HG03108 (cell line): ENCODE results near the gene DXO.
"Not testable (repeated sequence)": the region's sequence is repeated elsewhere in the genome, so short reads cannot be mapped to it uniquely, and the experiment has no call there.

Source experiments
- ATAC-seq: cut with Tn5 transposase; IDR thresholded peaks from one replicate; pipeline ENCODE4 v1.9.1; 2021; ENCODE audit warnings: moderate library complexity; ENCODE audit not compliant: unreplicated experiment

DXO gene

DNA sequence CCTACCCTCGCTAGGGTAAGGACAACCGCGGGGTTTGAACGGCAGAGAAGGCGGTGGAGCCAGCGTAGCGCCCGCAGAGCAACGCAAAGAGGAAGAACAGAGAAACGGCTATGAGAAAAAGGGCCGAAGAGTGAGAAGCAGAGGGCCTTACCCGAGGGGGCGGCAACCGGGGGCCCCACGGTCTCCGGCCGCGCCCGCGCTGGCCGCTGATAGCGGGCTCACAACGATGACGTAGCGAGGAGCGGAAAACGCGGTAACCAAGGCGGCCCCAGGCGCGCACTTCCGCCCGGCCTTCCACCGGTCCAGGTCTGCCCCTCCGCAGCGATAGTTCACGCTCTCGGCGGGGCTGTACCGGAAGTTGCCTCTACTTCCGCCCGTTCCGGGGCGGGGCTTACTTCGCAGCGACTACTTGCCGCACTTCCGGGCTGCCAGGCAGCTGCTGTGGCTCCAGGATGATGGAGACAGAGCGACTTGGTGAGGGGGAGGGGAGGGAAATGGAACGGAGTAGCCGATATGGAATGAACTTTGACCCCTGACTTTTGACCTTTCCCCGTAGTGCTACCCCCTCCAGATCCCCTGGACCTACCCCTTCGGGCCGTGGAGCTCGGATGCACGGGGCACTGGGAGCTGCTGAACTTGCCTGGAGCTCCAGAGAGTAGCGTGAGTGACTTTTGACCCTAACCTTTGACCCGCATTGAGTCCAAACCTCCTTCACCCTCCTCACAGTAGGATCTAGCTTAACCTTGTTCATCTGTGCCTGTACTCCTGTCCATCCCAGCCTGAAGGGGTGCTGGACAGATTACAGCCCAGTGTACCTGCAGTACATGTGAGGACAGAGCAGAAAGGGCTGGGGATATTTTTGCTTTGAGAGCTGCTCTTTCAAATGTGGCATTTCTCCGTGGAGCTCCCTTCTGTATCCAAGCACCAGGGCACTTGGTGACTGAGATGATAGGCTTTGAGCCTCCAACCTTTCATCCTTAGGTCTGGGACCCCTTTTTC is 12.9 kb downstream of the DXO start, which contains the start of the genes NELFE and SKIC2:
Gene NELFE, minus strand, starts transcription at position 231 of the 999 bp plus-strand sequence. CDS start 525 bp downstream, outside the sequence.
Gene SKIC2, plus strand, starts transcription at position 435 of the 999 bp plus-strand sequence. Its CDS starts 18 bp downstream, at position 453.
- peak; percentile 96 for ATAC-seq

DNA sequence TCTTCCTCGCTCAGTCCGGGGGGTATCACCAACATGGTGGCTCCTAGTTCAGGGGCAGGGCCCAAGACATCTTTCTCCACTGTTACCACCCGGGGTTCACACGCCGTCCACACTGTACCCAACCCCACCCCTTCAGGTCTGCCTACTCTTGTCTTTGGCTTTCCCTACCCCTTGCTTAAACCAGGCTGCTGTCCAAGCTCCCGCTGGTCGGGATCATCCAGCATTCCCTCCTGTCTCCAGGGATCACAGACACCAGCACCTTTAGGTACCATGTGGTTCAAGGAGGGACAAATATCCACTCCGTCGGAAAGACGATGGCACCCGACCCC is 13.6 kb downstream of the DXO start:
- peak; percentile 1 for ATAC-seq

DNA sequence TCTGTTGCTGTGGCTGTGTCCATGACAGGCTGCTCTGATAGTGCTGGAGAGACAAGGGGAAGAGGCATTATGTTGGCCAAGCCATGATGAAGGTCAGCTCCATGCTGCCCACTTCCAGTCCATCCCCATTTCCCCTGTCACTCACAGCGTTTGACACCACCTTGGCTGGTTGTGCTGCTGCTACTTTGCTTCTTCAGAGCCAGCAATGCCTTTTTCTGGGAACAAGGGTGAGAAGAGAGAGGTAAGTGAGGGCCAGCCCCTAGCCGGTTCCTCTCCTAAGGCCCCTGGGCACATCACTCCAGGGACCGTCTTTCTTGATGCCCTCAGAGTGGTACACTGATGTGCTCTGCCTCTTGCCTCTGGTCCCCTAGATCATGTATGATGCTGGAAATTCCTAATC is 15.1 kb downstream of the DXO start:
- ATAC-seq, result no peak

DNA sequence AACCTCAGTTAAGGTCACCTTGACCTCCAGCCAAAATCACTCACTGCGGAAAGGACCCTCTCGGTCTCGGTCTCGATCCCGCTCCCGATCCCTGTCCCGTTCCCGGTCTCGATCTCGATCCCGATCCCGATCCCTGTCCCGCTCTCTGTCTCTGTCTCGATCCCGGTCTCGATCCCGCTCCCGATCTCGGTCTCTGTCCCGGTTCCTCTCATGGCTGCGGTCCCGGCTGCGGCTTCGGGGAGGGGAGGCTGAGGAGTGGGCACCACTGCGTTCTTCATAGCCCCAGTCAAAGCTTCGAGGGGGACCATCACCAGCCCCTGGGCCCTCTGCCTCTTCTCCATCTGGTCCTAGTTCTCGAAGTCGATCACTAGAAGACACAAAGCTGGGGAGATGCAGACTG is 17.4 kb downstream of the DXO start:
- ATAC-seq, result no peak

DNA sequence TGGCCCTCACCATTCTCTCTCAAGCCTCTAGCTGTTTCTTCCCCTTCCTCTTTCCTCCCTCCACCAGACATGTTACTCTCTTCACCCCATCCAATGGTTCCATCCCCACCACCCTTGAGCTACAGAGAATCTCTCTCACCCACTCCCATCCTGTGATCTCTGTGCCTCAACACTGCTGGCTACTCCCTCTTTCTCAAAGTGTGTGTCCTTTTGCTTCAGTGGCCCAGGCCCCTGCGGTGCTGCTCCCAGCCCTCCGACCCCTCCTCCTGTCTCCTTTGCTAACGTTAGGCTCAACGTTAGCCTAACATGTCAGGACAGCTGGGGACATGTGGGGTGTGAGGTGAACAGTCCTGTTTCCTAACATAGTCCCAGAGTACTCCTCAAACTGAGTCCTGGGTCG is 19.0 kb downstream of the DXO start:
- ATAC-seq, result no peak

DNA sequence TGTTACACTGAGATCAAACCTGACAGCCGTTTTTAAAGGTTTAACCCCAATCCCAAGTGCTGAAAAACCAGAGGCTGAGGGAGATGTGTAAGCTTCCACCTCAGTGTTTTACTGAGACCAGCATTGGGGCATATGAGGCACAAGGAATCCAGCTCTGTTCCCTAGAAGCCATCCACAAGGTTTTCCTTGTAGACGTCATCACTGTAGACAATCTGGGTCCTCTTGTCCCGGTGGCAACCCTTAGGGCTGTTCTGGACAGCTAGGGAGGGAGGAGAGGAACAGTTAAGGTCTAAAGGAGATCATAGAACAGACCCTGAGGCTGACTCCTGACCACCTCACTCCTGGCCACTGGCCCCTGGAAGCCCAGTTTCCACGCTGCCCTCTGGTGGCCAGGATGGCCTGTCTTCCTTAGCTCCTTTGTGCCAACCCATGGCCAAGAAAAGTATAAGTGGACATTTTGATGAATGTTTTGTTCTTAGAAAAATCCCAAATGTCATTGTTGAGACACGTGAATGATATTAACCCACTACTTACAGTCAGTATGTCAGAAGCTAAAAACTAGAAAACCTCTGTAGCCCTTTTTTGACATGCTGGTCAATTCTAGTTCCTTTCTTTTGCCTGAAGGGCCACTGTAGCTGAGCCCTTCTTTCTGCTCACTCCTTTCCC is 19.7 kb downstream of the DXO start:
- no peak for ATAC-seq

DNA sequence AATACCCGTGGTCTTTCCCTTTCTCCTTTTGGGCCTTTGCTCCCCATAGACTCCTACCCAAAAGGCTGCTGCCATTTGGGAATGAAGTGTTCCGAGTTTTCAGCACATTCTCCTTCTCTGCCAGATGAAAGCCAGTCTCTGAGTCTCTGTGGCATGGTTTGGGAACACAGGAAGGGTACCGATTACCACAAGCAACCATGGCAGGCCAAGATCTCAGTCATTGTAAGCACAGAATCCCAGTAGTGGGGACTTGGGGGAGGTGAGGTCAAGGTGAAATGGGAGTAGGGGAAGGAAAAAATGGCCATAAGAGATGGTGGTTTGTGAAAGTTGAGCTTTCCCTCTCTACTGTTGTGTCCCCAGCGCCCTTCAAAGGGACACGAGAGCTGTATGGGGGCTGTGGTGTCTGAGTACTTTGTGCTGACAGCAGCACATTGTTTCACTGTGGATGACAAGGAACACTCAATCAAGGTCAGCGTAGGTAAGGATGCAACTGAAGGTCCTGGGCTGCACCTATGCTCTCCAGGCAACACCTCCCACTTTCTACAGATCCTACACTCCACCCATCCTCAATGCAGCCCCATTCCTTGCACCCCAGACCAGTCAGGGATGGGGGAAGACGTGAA is 21.9 kb downstream of the DXO start:
- no peak for ATAC-seq

DNA sequence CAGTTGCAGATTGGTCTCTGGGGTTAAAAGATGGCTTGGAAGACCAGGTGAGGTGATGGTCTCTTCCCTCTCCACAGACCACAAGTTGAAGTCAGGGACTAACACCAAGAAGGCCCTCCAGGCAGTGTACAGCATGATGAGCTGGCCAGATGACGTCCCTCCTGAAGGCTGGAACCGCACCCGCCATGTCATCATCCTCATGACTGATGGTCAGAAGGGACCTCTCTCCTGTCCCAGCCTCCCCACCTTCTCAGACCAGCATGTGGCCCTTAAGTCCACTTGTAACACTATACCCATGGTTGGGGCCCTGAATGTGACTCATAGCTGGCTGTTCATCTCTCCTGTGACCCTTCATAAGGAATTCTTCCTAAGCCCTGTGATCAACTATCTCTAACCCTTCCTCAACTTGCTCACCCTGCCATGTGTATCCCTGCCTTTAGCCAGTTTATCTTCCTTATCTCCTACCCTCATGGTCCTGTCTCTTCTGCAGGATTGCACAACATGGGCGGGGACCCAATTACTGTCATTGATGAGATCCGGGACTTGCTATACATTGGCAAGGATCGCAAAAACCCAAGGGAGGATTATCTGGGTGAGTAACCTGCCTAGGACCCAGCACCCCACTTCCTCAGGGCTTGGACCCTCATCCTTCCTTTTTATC is 23.1 kb downstream of the DXO start:
- ATAC-seq, result no peak

DNA sequence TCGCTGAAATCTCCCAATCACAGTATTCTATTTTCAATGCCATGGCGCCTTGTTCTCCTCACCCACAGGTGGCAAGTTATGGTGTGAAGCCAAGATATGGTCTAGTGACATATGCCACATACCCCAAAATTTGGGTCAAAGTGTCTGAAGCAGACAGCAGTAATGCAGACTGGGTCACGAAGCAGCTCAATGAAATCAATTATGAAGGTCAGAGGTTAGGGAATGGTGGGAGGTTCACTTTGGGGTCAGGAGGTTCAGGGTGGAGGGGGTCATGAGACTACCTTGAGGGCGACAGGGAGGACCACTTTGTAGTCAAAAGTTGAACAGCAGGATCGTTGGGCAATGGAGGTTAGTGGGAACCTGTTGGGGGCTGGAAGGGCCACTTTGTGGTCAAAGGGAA is 23.6 kb downstream of the DXO start:
- ATAC-seq, result no peak

DNA sequence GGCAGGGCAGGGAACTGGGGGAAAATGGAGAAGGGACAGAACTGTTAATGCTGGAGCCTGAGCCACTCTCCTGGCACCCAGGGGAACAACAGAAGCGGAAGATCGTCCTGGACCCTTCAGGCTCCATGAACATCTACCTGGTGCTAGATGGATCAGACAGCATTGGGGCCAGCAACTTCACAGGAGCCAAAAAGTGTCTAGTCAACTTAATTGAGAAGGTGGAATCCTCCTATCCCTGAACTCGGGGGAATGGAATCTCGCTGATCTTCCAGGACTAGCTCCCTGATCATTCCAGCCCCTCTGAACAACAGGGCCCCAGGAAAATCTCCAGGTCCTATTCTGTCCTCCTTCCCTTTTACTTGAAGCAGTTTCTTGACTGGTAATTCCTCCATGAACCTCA is 24.1 kb downstream of the DXO start:
- ATAC-seq, result no peak

DNA sequence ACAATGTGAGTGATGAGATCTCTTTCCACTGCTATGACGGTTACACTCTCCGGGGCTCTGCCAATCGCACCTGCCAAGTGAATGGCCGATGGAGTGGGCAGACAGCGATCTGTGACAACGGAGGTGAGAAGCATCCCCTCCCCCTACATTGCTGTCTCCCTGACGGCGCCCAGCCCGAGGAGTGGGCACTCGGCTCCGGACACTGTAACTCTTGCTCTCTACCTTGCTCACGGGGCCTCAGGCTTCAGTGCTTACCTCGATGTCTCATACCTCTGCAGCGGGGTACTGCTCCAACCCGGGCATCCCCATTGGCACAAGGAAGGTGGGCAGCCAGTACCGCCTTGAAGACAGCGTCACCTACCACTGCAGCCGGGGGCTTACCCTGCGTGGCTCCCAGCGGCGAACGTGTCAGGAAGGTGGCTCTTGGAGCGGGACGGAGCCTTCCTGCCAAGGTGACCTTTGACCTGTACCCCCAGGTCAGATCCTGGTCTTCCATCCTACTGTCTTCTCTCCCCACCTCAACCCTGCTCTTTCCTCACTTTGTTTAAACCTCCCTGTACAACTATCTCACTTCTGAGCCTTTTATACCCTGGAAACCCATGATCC is 24.8 kb downstream of the DXO start:
- ATAC-seq, result no peak

DNA sequence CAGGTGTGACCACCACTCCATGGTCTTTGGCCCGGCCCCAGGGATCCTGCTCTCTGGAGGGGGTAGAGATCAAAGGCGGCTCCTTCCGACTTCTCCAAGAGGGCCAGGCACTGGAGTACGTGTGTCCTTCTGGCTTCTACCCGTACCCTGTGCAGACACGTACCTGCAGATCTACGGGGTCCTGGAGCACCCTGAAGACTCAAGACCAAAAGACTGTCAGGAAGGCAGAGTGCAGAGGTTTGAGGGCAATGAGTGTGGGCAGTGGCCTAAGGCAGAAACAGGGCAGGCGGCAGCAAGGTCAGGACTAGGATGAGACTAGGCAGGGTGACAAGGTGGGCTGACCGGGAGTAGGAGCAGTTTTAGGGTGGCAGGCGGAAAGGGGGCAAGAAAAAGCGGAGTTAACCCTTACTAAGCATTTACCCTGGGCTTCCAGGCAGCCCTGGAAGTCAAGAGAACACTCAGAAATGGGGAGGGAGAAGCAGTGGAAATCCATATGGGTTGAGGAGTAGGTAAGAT is 25.5 kb downstream of the DXO start:
- ATAC-seq, result no peak

DNA sequence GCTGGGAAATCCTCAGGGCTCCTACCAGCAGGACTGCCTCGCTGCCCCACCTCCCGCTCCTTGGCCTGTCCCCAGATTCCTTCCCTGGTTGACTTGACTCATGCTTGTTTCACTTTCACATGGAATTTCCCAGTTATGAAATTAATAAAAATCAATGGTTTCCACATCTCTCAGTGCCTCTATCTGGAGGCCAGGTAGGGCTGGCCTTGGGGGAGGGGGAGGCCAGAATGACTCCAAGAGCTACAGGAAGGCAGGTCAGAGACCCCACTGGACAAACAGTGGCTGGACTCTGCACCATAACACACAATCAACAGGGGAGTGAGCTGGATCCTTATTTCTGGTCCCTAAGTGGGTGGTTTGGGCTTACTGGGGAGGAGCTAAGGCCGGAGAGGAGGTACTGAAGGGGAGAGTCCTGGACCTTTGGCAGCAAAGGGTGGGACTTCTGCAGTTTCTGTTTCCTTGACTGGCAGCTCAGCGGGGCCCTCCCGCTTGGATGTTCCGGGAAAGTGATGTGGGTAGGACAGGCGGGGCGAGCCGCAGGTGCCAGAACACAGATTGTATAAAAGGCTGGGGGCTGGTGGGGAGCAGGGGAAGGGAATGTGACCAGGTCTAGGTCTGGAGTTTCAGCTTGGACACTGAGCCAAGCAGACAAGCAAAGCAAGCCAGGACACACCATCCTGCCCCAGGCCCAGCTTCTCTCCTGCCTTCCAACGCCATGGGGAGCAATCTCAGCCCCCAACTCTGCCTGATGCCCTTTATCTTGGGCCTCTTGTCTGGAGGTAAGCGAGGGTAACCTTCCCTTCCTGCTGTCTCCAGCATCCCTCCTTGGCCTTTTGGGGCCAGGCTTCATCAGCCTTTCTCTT is 26.2 kb downstream of the DXO start, which contains the start of gene CFB:
Gene CFB, plus strand, starts transcription at position 589 of the 863 bp plus-strand sequence. Its CDS starts 127 bp downstream, at position 716.
- no peak for ATAC-seq

DNA sequence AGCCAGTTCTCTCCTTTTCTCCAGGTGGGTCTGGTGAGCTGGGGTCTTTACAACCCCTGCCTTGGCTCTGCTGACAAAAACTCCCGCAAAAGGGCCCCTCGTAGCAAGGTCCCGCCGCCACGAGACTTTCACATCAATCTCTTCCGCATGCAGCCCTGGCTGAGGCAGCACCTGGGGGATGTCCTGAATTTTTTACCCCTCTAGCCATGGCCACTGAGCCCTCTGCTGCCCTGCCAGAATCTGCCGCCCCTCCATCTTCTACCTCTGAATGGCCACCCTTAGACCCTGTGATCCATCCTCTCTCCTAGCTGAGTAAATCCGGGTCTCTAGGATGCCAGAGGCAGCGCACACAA is 26.8 kb downstream of the DXO start:
- ATAC-seq, result no peak

DNA sequence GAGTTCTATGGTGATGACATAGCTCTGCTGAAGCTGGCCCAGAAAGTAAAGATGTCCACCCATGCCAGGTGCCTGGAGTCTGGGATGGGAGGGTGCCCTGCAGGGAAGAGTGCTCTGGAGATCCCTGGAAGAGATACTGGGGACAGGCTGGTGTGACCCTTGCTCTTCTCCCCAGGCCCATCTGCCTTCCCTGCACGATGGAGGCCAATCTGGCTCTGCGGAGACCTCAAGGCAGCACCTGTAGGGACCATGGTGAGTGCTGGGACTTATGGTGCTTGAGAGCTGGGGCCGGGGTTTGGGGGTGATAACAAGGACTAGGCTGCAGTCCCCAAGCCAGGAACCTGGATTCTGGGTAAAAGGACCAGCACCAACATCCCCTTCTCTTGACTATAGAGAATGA is 28.2 kb downstream of the DXO start:
- ATAC-seq, result no peak

DNA sequence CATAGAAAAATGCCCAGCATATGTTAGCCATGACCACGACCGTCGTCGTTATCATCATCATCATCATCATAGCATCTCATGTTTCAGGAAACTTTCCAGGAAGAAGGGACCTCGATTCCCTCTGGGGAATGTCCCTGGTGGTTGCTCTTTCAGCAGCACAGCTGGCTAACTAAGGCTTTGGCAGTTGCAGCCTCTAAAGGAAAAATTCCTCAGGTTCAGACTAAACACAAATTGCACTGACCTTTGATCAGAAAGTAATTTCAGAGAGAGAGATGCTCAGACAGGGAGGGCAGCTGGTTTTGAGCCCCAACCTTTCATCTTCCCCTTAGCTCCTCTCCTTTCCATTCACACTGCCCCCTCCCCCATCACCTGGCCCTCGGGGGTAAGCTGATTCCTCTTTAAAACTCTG is 31.7 kb downstream of the DXO start:
- no peak for ATAC-seq

DNA sequence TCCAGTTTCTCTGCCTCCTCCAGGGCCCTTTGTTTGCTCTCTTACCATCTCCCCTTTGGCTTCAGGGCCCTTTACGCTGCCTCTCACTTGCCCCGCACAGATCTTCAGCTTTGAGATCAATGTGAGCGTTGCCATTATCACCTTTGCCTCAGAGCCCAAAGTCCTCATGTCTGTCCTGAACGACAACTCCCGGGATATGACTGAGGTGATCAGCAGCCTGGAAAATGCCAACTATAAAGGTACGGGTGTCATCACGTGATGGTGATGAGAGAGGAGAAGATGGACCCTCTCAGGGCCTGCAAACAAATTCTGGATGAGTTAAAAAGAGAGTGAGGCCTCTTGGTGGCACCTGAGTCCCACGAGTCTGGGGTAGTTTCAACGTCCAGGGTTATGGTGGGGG is 36.1 kb downstream of the DXO start:
- ATAC-seq, result no peak

DNA sequence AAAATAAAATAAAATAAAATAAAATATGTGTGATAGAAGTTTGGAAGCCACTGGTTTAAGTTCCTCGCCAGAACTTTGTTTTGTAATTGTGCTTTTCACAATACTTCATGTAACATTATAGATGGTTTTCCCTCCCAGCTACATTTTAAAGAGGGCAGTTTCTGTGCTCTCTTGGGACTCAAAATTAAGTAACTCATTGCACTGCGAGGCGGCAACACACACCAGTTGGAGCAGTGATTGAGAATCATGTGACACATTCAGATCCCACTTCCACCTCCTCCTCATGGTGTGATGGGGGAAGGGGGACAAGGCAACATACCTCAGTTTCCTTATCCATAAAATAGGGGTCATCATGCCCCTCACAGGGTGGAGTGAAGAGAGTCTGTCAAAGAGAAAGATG is 36.9 kb downstream of the DXO start:
- no peak for ATAC-seq

DNA sequence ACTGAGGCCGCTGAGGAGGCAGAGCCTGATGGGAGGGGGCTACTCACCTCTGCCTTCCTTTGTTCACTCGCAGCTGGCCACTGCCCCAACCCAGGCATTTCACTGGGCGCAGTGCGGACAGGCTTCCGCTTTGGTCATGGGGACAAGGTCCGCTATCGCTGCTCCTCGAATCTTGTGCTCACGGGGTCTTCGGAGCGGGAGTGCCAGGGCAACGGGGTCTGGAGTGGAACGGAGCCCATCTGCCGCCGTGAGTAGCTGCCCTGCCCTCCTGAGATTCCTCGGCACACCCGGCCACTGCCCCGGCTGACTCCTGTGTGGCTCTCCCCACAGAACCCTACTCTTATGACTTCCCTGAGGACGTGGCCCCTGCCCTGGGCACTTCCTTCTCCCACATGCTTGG is 38.4 kb downstream of the DXO start:
- ATAC-seq, result no peak

DNA sequence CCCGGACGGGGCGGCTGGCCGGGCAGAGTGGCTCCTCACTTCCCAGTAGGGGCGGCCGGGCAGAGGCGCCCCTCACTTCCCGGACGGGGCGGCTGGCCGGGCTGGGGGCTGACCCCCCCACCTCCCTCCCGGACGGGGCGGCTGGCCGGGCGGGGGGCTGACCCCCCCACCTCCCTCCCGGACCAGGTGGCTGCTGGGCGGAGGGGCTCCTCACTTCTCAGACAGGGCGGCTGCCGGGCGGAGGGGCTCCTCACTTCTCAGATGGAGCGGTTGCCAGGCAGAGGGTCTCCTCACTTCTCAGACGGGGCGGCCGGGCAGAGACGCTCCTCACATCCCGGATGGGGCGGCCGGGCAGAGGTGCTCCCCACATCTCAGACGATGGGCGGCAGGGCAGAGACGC is 39.8 kb downstream of the DXO start:
- ATAC-seq, result not testable (repeated sequence)
